Parathyroid adenoma (tissue), 2 donors: ENCODE measurements around the gene MSH2.

Source experiments
- H2AFZ ChIP-seq: fragments of 300-600 bp; sonication (generic); one replicate; pipeline ENCODE4 v1.7.0; 2017; ENCODE audit warnings: antibody characterized with exemption, mild to moderate bottlenecking
- H3K27ac ChIP-seq: fragments of 300-600 bp; sonication (generic); one replicate; pipeline ENCODE4 v1.7.0; 2017
- H3K27me3 ChIP-seq: fragments of 300-600 bp; sonication (generic); one replicate; pipeline ENCODE4 v1.7.0; 2017; ENCODE audit warnings: low read length; ENCODE audit not compliant: control insufficient read depth, insufficient read depth
- H3K36me3 ChIP-seq: fragments of 300-600 bp; sonication (generic); one replicate; pipeline ENCODE4 v1.7.0; 2017; ENCODE audit warnings: low read length; ENCODE audit not compliant: control insufficient read depth, insufficient read depth
- H3K4me1 ChIP-seq: fragments of 300-600 bp; sonication (generic); one replicate; pipeline ENCODE4 v1.7.0; 2017; ENCODE audit warnings: control low read depth
- H3K4me2 ChIP-seq: fragments of 300-600 bp; sonication (generic); one replicate; pipeline ENCODE4 v1.7.0; 2017; ENCODE audit warnings: low read length
- H3K4me3 ChIP-seq: fragments of 300-600 bp; sonication (generic); one replicate; pipeline ENCODE4 v1.7.0; 2017; ENCODE audit warnings: low read depth, low read length
- H3K79me2 ChIP-seq: fragments of 300-600 bp; sonication (generic); one replicate; pipeline ENCODE4 v1.7.0; 2017; ENCODE audit warnings: control low read depth
- H3K9ac ChIP-seq: fragments of 300-600 bp; sonication (generic); one replicate; pipeline ENCODE4 v1.7.0; 2017; ENCODE audit warnings: mild to moderate bottlenecking
- H3K9me3 ChIP-seq: fragments of 300-600 bp; sonication (generic); one replicate; pipeline ENCODE4 v1.7.0; 2017; ENCODE audit warnings: low read length; ENCODE audit not compliant: control insufficient read depth
- TF ChIP-seq, protein P1 (sequence below): fragments of 300-600 bp; sonication (generic); IDR thresholded peaks from one replicate; pipeline ENCODE4 v1.7.0; 2017; ENCODE audit warnings: antibody characterized with exemption, mild to moderate bottlenecking
- donor health status: primary hyperparathyroidism.

MSH2 gene

DNA sequence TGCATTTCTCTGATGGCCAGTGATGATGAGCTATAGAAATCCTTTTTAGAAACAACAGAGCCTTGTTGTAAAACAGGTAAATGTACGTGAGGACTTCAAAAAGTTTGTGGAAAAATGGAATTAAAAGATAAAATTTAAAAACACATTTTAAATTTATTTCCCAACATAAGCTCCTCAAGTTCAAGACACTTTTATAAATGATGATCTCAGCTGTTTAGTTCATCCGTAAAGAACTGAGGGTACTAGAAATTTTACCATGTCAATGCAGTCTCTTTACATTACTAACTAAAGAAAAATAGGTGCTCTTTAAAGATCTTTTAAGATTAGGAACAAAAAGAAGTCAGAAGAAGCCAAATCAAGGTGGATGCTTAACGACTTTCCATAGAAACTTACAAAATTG lies 52.5 kb downstream of the MSH2 start:
- no peak overlapping the region for H3K4me3 ChIP-seq
- H3K27ac ChIP-seq, result no peak overlapping the region
- H2AFZ ChIP-seq, result no peak overlapping the region
- H3K9me3 ChIP-seq, result no peaks in the 10 kb centered on the region
- no peaks in the 10 kb centered on the region for H3K4me1 ChIP-seq
- H3K9ac ChIP-seq, result no peak overlapping the region
- H3K36me3 ChIP-seq, result no peaks in the 10 kb centered on the region
- TF ChIP-seq, protein P1, sequence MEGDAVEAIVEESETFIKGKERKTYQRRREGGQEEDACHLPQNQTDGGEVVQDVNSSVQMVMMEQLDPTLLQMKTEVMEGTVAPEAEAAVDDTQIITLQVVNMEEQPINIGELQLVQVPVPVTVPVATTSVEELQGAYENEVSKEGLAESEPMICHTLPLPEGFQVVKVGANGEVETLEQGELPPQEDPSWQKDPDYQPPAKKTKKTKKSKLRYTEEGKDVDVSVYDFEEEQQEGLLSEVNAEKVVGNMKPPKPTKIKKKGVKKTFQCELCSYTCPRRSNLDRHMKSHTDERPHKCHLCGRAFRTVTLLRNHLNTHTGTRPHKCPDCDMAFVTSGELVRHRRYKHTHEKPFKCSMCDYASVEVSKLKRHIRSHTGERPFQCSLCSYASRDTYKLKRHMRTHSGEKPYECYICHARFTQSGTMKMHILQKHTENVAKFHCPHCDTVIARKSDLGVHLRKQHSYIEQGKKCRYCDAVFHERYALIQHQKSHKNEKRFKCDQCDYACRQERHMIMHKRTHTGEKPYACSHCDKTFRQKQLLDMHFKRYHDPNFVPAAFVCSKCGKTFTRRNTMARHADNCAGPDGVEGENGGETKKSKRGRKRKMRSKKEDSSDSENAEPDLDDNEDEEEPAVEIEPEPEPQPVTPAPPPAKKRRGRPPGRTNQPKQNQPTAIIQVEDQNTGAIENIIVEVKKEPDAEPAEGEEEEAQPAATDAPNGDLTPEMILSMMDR, result no peak
- H3K79me2 ChIP-seq, result no peaks in the 10 kb centered on the region
- H3K4me2 ChIP-seq, result no peak overlapping the region
- H3K27me3 ChIP-seq, result no peaks in the 10 kb centered on the region

DNA sequence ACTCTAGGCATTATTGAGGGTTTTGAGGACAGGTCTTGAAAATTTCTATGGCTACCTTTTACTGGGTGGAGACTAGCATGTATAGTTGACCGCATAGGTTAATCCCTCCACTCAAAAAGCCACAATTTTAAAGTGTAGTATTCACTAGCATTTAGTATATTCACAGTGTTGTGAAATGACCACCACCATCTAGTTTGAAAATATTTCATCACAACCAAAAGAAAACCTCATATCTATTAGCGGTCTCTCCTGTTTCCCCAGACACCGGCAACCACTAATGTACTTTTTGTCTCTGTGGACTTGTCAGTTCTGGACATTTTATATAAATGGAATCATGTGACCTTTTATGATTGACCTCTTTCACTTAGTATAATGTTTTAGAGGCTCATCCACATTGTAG lies 53.9 kb downstream of the MSH2 start:
- H3K9me3 ChIP-seq, result no peaks in the 10 kb centered on the region
- H3K27ac ChIP-seq, result no peak overlapping the region
- no peaks in the 10 kb centered on the region for H3K36me3 ChIP-seq
- H3K4me1 ChIP-seq, result no peaks in the 10 kb centered on the region
- H3K4me2 ChIP-seq, result no peak overlapping the region
- TF ChIP-seq, protein P1, result no peak
- no peaks in the 10 kb centered on the region for H3K79me2 ChIP-seq
- no peak overlapping the region for H3K9ac ChIP-seq
- H3K4me3 ChIP-seq, result no peak overlapping the region
- H2AFZ ChIP-seq, result no peak overlapping the region
- no peaks in the 10 kb centered on the region for H3K27me3 ChIP-seq

DNA sequence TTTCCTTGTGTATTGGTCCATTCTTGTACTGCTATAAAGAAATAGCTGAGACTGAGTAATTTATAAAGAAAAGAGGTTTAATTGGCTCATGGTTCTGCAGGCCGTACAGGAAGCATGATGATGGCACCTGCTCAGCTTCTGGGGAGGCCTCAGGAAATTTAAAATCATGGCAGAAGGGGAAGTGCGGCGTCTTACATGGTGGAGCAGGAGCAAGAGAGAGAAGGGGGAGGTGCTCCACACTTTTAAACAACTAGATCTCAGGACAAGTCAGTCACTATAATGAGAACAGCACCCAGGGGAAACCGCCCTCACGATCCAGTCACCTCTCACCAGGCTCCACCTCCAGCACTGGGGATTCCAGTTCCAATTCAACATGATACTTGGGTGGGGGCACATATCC lies 54.3 kb downstream of the MSH2 start:
- no peaks in the 10 kb centered on the region for H3K9me3 ChIP-seq
- H3K4me1 ChIP-seq, result no peaks in the 10 kb centered on the region
- no peak overlapping the region for H3K4me3 ChIP-seq
- H3K4me2 ChIP-seq, result no peak overlapping the region
- H3K27me3 ChIP-seq, result no peaks in the 10 kb centered on the region
- no peaks in the 10 kb centered on the region for H3K79me2 ChIP-seq
- H3K36me3 ChIP-seq, result no peaks in the 10 kb centered on the region
- no peak overlapping the region for H3K9ac ChIP-seq
- TF ChIP-seq, protein P1, result no peak
- no peak overlapping the region for H2AFZ ChIP-seq
- H3K27ac ChIP-seq, result no peak overlapping the region

DNA sequence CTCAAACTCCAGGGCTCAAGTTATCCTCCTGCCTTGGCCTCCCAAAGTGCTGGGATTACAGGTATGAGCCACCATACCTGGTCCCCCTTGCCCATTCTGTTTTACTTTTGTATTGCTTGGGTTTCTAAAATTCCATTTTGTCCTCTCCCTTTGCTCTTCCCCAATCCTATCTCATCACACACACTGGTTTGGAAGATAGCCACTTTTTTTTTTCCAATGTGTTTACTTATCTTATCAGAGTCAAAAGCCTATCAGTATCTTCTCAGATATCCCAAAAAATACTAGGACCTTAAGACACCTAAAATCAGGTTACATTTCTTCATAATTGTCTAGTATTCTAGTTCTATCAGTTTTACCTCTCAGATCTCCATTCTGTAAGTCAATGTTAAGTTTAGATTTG lies 56.1 kb downstream of the MSH2 start:
- Histone ChIP-seq H3K4me1 (no peaks in the 10 kb centered on the region), H3K79me2 (no peaks in the 10 kb centered on the region)

DNA sequence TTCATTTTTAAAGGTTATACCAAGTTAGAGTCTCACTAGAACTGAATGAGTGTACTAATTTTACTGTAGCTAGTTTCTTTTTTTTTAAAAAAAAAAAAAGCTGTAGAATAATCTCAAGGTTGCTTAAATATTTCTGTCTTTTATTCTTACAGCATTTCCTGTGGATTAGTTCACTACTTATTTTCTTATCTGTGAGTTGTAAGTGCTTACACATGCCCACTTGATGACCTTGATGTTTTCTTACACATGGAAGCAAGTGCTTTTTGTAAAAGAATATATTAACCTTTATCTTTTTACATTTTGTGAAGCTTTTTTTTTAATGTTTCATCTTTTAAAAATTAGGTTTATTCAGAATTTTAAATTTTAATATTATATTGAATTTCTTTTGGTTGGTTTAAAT lies 57.8 kb downstream of the MSH2 start:
- H3K27me3 ChIP-seq, result no peaks in the 10 kb centered on the region
- H3K4me1 ChIP-seq, result no peaks in the 10 kb centered on the region
- H2AFZ ChIP-seq, result no peak overlapping the region
- H3K9ac ChIP-seq, result no peak overlapping the region
- H3K9me3 ChIP-seq, result no peaks in the 10 kb centered on the region
- H3K27ac ChIP-seq, result no peak overlapping the region
- TF ChIP-seq, protein P1, result no peak
- H3K79me2 ChIP-seq, result no peaks in the 10 kb centered on the region
- no peak overlapping the region for H3K4me2 ChIP-seq
- no peaks in the 10 kb centered on the region for H3K36me3 ChIP-seq
- H3K4me3 ChIP-seq, result no peak overlapping the region

More for the DNA sequence above, 56.1 kb downstream of the MSH2 start:
- no peak overlapping the region for H2AFZ ChIP-seq
- no peak overlapping the region for H3K4me2 ChIP-seq
- no peak overlapping the region for H3K27ac ChIP-seq
- H3K36me3 ChIP-seq, result no peaks in the 10 kb centered on the region
- TF ChIP-seq, protein P1, result no peak
- no peak overlapping the region for H3K9ac ChIP-seq
- no peaks in the 10 kb centered on the region for H3K27me3 ChIP-seq
- H3K9me3 ChIP-seq, result no peaks in the 10 kb centered on the region
- H3K4me3 ChIP-seq, result no peak overlapping the region
